Loucy (cell line): ENCODE results near the gene CKM.

Experiments used
- H2AFZ ChIP-seq: fragments of 200-600 bp; sonication (generic); 2 replicates; pipeline ENCODE4 v1.6.0; 2016; ENCODE audit warnings: antibody characterized with exemption, mild to moderate bottlenecking, low read length, moderate library complexity
- H3F3A ChIP-seq: fragments of 200-600 bp; 2 replicates; pipeline ENCODE4 v1.6.0; 2016; ENCODE audit warnings: antibody characterized with exemption, low read depth, mild to moderate bottlenecking
- H3K27me3 ChIP-seq: fragments of 200-600 bp; sonication (generic); 2 replicates; pipeline ENCODE4 v1.6.1; 2014; ENCODE audit warnings: low read length, mild to moderate bottlenecking; ENCODE audit not compliant: insufficient read depth, poor library complexity, severe bottlenecking
- H3K36me3 ChIP-seq: fragments of 200-600 bp; sonication (generic); 2 replicates; pipeline ENCODE4 v1.6.1; 2016; ENCODE audit warnings: low read length; ENCODE audit not compliant: insufficient read depth
- H3K4me1 ChIP-seq: fragments of 200-600 bp; sonication (generic); 2 replicates; pipeline ENCODE4 v1.5.1; 2014; ENCODE audit warnings: low read length, mild to moderate bottlenecking; ENCODE audit not compliant: insufficient read depth, poor library complexity, severe bottlenecking
- H3K4me2 ChIP-seq: fragments of 200-600 bp; sonication (generic); 2 replicates; pipeline ENCODE4 v1.6.0; 2014; ENCODE audit warnings: antibody characterized with exemption, low read length, low read depth, mild to moderate bottlenecking; ENCODE audit not compliant: poor library complexity, severe bottlenecking
- H3K4me3 ChIP-seq: fragments of 200-600 bp; sonication (generic); 2 replicates; pipeline ENCODE4 v1.5.1; 2014; ENCODE audit warnings: low read length, mild to moderate bottlenecking, mixed read lengths; ENCODE audit not compliant: poor library complexity, severe bottlenecking
- H3K79me2 ChIP-seq: fragments of 200-600 bp; sonication (generic); 2 replicates; pipeline ENCODE4 v1.6.1; 2014; ENCODE audit warnings: low read length; ENCODE audit not compliant: insufficient read depth
- H3K9ac ChIP-seq: fragments of 200-600 bp; sonication (generic); 2 replicates; pipeline ENCODE4 v1.6.0; 2014; ENCODE audit warnings: mild to moderate bottlenecking, low read depth, low read length, moderate library complexity; ENCODE audit not compliant: poor library complexity, severe bottlenecking
- H3K9me2 ChIP-seq: fragments of 200-600 bp; sonication (generic); replicated peaks from 2 replicates; pipeline ENCODE4 v1.6.1; 2016; ENCODE audit warnings: low read depth, low read length, mixed read lengths
- H3K9me3 ChIP-seq: fragments of 200-600 bp; sonication (generic); 2 replicates; pipeline ENCODE4 v1.6.1; 2014; ENCODE audit warnings: mild to moderate bottlenecking, antibody characterized with exemption, low read length, low read depth; ENCODE audit not compliant: insufficient read depth
- H4K20me1 ChIP-seq: fragments of 200-600 bp; sonication (generic); 2 replicates; pipeline ENCODE4 v1.6.0; 2014; ENCODE audit warnings: antibody characterized with exemption, low read length, mild to moderate bottlenecking; ENCODE audit not compliant: insufficient read depth, poor library complexity, severe bottlenecking
- EZH2phosphoT487 ChIP-seq: fragments of 200-600 bp; IDR thresholded peaks from 2 replicates; pipeline ENCODE4 v1.6.1; 2018; ENCODE audit warnings: antibody characterized with exemption, mild to moderate bottlenecking, moderate library complexity, borderline replicate concordance
- TF ChIP-seq, protein P1 (sequence below): fragments of 200-600 bp; sonication (generic); conservative IDR thresholded peaks from 2 replicates; pipeline ENCODE4 v1.5.1; 2014; ENCODE audit warnings: mild to moderate bottlenecking, antibody characterized with exemption, low read length

The CKM gene

DNA sequence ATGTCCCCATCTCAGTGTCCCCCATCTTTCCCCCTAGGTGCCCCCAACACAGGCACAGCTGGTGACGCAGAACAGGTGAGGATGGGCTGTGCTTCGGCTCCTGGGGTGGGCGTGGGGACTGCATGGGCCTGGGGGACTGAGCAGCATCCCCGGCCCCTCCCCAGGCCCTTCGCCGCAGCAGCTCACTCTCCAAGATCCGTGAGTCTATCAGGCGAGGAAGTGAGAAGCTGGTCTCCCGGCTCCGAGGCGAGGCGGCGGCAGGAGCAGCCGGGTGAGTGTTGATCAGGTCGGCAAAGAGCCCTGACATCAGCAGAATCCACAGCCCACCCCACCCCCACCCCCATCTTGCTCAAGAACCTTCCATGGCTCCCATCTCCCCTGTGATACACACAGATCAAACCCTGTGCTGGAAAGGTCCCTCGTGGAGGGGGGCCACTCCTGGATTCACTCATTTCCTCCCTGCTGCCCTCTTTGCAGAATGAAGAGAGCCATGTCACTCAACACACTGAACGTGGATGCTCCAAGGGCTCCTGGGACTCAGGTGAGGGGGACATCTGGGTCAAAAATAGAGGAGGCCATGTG lies 27.9 kb upstream of the CKM start:
- H3K79me2 ChIP-seq, result no peaks in the 10 kb centered on the region
- H3K27me3 ChIP-seq, result no peaks in the 10 kb centered on the region
- no peak overlapping the region for H3K4me3 ChIP-seq
- no peaks in the 10 kb centered on the region for H4K20me1 ChIP-seq
- no peaks in the 10 kb centered on the region for H3F3A ChIP-seq
- H3K9ac ChIP-seq, result no peak overlapping the region
- no peak overlapping the region for H3K4me2 ChIP-seq
- H3K36me3 ChIP-seq, result peaks cover 3% of the 10 kb centered on the region; the same call in 1 of the 2 replicates
- TF ChIP-seq, protein P1, sequence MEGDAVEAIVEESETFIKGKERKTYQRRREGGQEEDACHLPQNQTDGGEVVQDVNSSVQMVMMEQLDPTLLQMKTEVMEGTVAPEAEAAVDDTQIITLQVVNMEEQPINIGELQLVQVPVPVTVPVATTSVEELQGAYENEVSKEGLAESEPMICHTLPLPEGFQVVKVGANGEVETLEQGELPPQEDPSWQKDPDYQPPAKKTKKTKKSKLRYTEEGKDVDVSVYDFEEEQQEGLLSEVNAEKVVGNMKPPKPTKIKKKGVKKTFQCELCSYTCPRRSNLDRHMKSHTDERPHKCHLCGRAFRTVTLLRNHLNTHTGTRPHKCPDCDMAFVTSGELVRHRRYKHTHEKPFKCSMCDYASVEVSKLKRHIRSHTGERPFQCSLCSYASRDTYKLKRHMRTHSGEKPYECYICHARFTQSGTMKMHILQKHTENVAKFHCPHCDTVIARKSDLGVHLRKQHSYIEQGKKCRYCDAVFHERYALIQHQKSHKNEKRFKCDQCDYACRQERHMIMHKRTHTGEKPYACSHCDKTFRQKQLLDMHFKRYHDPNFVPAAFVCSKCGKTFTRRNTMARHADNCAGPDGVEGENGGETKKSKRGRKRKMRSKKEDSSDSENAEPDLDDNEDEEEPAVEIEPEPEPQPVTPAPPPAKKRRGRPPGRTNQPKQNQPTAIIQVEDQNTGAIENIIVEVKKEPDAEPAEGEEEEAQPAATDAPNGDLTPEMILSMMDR, result no peak
- no peak for TF ChIP-seq EZH2phosphoT487
- no peaks in the 10 kb centered on the region for H3K4me1 ChIP-seq
- no peaks in the 10 kb centered on the region for H3K9me3 ChIP-seq
- no peaks in the 10 kb centered on the region for H3K9me2 ChIP-seq
- no peak overlapping the region for H2AFZ ChIP-seq

DNA sequence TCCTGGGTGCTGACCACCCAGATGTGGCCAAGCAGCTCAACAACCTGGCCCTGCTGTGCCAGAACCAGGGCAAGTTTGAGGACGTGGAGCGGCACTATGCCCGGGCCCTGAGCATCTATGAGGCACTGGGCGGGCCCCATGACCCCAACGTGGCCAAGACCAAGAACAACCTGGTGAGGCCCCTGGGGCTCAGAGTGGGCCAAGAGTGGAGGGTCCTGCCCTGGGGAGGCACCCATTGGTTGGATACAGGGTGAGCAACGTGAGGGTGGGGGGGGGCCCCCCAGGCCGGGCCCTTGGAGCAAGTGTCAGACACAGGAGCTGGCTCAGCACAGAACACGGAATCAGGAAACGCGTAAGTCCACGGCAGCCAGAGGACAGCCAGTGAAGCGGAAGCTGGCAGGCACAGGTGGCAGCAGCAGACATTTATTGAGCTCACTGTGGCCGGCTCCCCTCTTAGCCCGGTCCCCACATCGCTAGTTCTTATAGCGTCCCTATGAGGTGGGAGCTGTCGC lies 26.8 kb upstream of the CKM start:
- Histone ChIP-seq H3K9ac (no peak overlapping the region), H3K4me2 (no peak overlapping the region), H3K36me3 (no peaks in the 10 kb centered on the region; the same call in 1 of the 2 replicates), H2AFZ (no peak overlapping the region), H3K9me3 (no peaks in the 10 kb centered on the region), H3F3A (no peaks in the 10 kb centered on the region), H3K27me3 (no peaks in the 10 kb centered on the region), H3K4me3 (no peak overlapping the region), H3K4me1 (no peaks in the 10 kb centered on the region), H3K79me2 (no peaks in the 10 kb centered on the region), H3K9me2 (no peaks in the 10 kb centered on the region), H4K20me1 (no peaks in the 10 kb centered on the region)
- TF ChIP-seq EZH2phosphoT487, result no peak
- TF ChIP-seq, protein P1, result no peak

DNA sequence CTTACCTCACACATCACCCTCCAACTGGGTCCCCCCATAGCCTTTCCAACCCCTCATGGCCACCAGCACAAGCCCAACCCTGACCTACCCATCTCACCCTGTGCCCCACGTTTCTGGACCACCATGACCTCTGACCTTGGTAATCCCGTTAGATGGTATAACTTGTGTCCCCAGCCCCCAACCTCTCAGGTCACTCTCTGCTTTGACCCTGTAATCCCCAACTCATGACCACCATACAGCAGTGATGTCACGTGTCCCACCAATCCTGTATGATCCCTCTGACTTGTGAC lies 26.4 kb upstream of the CKM start:
- H3K4me1 ChIP-seq, result no peaks in the 10 kb centered on the region
- no peak overlapping the region for H2AFZ ChIP-seq
- H3K4me2 ChIP-seq, result no peak overlapping the region
- no peaks in the 10 kb centered on the region for H3K79me2 ChIP-seq
- TF ChIP-seq EZH2phosphoT487, result no peak
- TF ChIP-seq, protein P1, result no peak
- no peak overlapping the region for H3K4me3 ChIP-seq
- H3K36me3 ChIP-seq, result no peaks in the 10 kb centered on the region; the same call in 1 of the 2 replicates
- H3K27me3 ChIP-seq, result no peaks in the 10 kb centered on the region
- H3K9me2 ChIP-seq, result no peaks in the 10 kb centered on the region
- H3K9me3 ChIP-seq, result no peaks in the 10 kb centered on the region
- H3K9ac ChIP-seq, result no peak overlapping the region
- no peaks in the 10 kb centered on the region for H3F3A ChIP-seq
- H4K20me1 ChIP-seq, result no peaks in the 10 kb centered on the region
